A172 (cell line): Measurements from ENCODE around the gene EXD3. TPM values are rescaled to one million over a fixed set of nuclear protein-coding genes. Genes with fewer than 3 reads are reported as not detected.

Source experiments
- DNase-seq: peaks from one replicate; pipeline ENCODE4 v3.0.0-alpha.2; 2015; ENCODE audit warnings: low spot score
- total RNA-seq: library from RNA; depleted of rRNA; stranded (reverse); fragments of >200 nt; shearing (Covaris generic); gene quantifications from 2 replicates; pipeline ENCODE4 v1.2.3, GENCODE V29; 2014

Gene EXD3
- total RNA-seq, 1 experiment from 2014 or later: 3.4 TPM

GRCh38 chr9:137365552-137366444 lies 57.2 kb downstream of the EXD3 start:
- DNase-seq: no peak

- DNase-seq: no peak
Observed at GRCh38 chr9:137365056-137365455, 57.9 kb downstream of the EXD3 start.

GRCh38 chr9:137359850-137360249 lies 63.1 kb downstream of the EXD3 start:
- no peak for DNase-seq

DNA sequence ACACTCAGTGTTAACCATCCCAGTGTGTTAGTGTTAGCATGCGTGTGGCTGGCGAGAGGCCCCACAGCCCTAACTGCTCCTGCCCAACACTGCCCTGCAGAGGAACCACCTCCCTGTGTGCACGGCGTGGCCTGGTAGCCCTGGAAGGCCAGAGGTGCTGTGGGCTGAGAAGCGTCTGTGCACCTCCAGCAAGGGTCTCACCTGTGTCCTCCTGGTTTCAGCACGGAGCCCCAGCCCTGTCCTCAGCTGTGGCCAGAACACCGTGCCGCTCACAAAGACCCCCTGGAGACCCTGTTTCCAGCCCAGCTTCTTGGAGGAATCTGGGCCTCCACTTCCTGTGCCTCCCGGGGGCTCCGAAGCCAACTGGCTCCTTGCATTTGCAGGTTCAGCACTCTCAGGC lies 64.8 kb downstream of the EXD3 start:
- no peak for DNase-seq

DNA sequence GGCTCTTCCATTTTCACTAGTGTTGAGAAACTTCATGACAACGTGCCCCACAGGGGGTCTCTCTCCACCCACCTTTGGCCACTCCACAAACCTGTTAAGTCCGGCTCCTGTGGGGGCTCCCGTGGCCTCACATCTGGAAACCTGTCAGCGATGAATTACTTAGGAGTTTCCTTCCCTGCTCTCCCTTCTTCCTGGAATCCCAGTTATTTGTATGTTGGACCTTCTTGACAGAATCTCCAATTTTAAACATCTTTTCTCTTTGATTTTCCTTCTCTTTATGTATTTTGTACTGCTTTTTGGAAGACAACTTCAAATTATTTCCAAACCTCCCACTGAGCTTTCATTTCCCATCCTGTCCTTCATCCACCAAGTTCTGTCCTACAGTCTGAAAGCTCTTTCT lies 65.8 kb downstream of the EXD3 start:
- DNase-seq: no peak

DNA sequence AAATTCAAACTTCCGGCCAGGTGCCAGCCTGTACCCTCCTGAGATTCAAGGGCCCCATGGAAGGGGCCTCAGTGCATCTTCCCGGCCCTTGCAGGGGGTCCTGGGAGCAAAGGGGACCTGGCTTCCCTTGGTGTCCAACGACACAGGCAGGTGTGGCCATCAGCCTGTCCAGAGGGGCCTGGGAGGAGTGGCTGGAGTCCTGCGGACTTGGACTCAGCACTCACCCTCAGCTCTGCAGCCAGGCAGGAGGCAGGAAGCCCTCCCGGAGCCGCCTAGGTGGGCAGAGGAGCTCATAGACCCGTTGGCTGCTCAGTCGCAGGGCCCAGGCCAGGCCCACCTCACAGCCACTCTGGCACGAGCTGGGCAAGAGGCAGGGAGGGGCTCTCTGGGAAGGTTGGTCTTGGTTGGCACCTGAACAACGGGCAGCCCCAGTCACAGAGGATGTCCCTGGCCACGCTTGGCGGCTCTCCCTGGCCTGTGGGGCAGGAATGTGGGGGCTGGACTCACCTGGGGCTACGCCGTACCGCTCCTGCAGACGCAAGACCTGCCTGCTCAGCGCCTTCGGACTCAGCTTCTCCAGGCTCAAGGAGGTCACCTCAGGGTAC lies 67.1 kb downstream of the EXD3 start:
- DNase-seq: no peak

GRCh38 chr9:137354845-137355760 lies 67.9 kb downstream of the EXD3 start:
- no peak for DNase-seq

- no peak for DNase-seq
Observed at GRCh38 chr9:137354153-137354844, 68.7 kb downstream of the EXD3 start.

- DNase-seq: no peak
Observed at GRCh38 chr9:137353223-137354152, 69.5 kb downstream of the EXD3 start.

- no peak for DNase-seq
Observed at GRCh38 chr9:137352511-137353222, 70.3 kb downstream of the EXD3 start.

DNA sequence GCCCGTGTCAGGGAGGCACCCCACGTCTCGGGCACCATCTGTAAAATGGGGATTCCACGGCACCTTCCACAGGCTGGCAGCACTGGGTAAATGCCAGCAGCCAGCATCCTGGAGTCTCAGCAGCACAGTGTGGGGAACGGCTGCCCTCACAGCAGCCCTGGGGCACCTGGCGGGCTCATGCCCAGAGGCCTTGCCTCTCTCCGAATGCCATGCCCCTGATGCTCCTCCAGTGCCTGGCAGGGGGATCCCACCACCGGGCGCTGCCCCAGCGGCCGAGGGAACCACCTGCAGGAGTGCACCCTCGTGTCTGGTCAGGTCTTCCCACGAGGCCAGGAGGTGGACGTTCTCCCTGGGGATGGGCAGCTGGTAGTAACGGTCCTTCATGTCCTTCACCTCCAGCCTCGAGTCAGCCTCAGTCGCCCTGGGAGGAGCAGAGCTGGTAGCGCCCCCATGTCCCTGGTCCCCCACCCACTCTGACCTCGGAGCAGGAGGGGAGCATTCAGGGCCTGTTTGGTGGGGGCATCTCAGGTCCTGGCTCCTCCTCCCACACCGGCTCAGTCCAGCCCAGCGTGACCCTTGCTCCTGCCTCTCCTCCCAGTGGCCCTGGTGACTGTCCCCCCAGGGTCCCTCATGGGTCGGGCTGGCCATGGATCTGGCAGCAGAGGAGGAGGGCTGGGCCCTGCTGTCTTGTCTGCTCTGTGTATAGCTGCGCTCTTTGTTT lies 71.0 kb downstream of the EXD3 start:
- DNase-seq: no peak

- no peak for DNase-seq
Observed at GRCh38 chr9:137350696-137351584, 72.0 kb downstream of the EXD3 start.

DNA sequence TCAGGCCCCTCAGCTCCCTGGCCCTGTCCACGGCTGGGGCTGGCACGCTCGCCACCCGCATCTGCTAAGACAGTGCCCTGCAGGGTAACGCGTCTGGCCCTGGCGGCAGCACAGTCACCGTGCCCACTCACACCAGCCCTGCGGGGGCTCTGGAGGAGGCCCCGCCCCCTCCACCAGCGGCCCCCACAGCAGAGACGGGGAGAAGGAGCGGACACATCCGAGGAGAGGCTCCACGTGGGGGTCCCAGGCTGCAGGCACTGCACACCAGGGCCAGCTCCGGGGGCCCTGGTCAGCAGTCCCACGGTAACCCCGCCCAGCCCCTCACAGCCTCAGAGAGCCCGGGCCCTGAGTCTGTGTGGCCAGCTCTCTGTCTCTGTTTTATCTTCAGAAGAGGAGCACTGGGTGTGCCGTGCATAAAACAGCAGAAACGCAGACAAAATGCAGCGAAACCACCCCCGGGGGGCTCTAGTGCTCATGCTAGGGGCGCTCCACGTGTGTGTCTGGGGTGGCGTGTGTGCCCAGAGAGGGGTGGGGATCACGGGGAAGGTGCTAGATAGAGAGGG lies 73.4 kb downstream of the EXD3 start:
- DNase-seq: no peak

GRCh38 chr9:137348769-137349470 lies 74.0 kb downstream of the EXD3 start:
- no peak for DNase-seq

DNA sequence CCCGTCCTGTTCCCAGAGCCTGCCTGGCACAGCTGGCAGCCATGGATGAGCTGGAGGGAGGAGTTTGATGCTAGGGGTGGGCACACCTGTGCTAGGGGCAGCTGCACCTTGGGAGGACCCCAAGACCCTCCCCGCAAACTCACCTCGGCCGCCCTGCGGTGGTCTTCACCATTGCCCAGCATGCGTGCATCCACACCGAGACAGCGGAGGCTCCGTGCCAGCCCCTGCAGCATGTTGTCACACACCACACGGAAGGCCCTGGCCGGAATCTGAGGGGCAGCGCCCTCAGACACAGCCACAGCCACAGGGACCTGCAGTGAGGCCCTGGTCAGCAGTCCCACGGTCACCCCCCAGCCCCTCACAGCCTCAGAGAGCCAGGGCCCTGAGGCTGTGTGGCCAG lies 75.0 kb downstream of the EXD3 start:
- DNase-seq: no peak

GRCh38 chr9:137342482-137342881 lies 80.5 kb downstream of the EXD3 start:
- DNase-seq: no peak

DNA sequence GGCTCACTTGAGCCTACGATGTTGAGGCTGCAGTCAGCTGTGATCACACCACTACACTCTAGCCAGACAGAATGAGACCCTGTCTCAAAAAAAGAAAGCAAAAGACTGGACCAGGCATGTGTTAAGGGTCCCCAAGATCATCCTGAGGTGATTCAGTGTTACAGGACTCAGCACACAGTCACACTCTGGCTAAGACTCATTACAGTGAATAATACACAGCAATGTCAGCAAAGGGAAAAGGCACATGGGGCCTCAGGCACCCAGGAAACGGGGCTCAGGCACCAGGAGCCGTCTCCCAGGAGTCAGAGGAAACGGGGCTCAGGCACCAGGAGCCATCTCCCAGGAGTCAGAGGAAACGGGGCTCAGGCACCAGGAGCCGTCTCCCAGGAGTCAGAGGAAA lies 81.7 kb downstream of the EXD3 start:
- no peak for DNase-seq
